Lung (tissue), 12 donors: ENCODE measurements around the gene MPPED1. TPM values are rescaled to one million over a fixed set of nuclear protein-coding genes. Genes with fewer than 3 reads are reported as not detected.

ENCODE experiments used
- ATAC-seq: fragments of 200-7000 bp; cut with Tn5 transposase; one replicate; pipeline ENCODE4 v1.9.1; 2020; ENCODE audit warnings: moderate number of reproducible peaks; ENCODE audit not compliant: insufficient read depth, low FRiP score
- DNase-seq, 3 donors: peaks; one replicate each; pipeline ENCODE4 v3.0.0-alpha.2; 2013 to 2017
- H3K27ac ChIP-seq, 2 donors: one replicate each; pipeline ENCODE4 v1.5.1; 2013; ENCODE audit warnings: mild to moderate bottlenecking in 2 of 2, moderate library complexity in 2 of 2, control low read depth in 1 of 2, inconsistent platforms in 1 of 2, low read depth in 1 of 2, low read length in 1 of 2
- H3K27me3 ChIP-seq, 3 donors: one replicate each; pipeline ENCODE4 v1.5.1; 2013; ENCODE audit warnings: low read length in 2 of 3; ENCODE audit not compliant: control insufficient read depth in 3 of 3, insufficient read depth in 3 of 3
- H3K36me3 ChIP-seq, 4 donors: one replicate each; pipeline ENCODE4 v1.5.1; 2013; ENCODE audit warnings: low read length in 4 of 4, mild to moderate bottlenecking in 1 of 4, moderate library complexity in 1 of 4; ENCODE audit not compliant: control insufficient read depth in 4 of 4, insufficient read depth in 4 of 4
- H3K4me1 ChIP-seq, 5 donors: one replicate each; pipeline ENCODE4 v1.5.1; 2013; ENCODE audit warnings: low read length in 5 of 5, mild to moderate bottlenecking in 2 of 5, moderate library complexity in 1 of 5; ENCODE audit not compliant: control insufficient read depth in 5 of 5, insufficient read depth in 5 of 5
- H3K4me3 ChIP-seq: one replicate; pipeline ENCODE4 v1.5.1; 2013; ENCODE audit warnings: mild to moderate bottlenecking, control low read depth, moderate library complexity
- H3K9ac ChIP-seq, 2 donors: one replicate each; pipeline ENCODE4 v1.5.1; 2013; ENCODE audit warnings: low read length in 2 of 2, control low read depth in 1 of 2; ENCODE audit not compliant: insufficient read depth in 1 of 2
- H3K9me3 ChIP-seq, 4 donors: one replicate each; pipeline ENCODE4 v1.5.1; 2013; ENCODE audit warnings: low read length in 3 of 4, mild to moderate bottlenecking in 1 of 4, moderate library complexity in 1 of 4; ENCODE audit not compliant: control insufficient read depth in 4 of 4, insufficient read depth in 3 of 4
- CTCF ChIP-seq: IDR thresholded peaks from 2 replicates; pipeline ENCODE4 v1.5.1; 2012; ENCODE audit warnings: mild to moderate bottlenecking; ENCODE audit errors: control extremely low read depth, extremely low read depth
- WGBS, 2 donors: extraction: QIAGEN DNeasy Blood & Tissue Kit; methylation state at CpG; one replicate each; pipeline ENCODE4 v1.1.7; 2013; 5-methylcytosine and 5-hydroxymethylcytosine counted together
- polyA plus RNA-seq, 2 donors: library from polyadenylated mRNA; stranded (reverse); fragments of 200-250 nt; gene quantifications; one replicate each; pipeline ENCODE4 v1.2.1, GENCODE V29; 2013
- total RNA-seq, 2 donors: library from RNA; depleted of rRNA in 1 of 2; stranded (reverse); fragments of >200 nt in 1 of 2; gene quantifications; one replicate each; pipeline ENCODE4 v1.2.1, GENCODE V29; 2014 to 2021
- donor health status: control.
- donor health status: control.
- donor health status: Bipolar disorder and iron deficiency.
- donor health status: healthy.
- donor health status: DM: yes; HTN: yes; CAD: no.

The MPPED1 gene
- total and polyA plus RNA-seq, 4 donors: 0.05 to 0.65 TPM; not detected in 2

GRCh38 chr22:43529461-43529860, 117.6 kb downstream of the MPPED1 start:
- 92 to 100% methylated on average over 2 of the region's 2 CpGs for WGBS, 2 donors

GRCh38 chr22:43529934-43530333, 118.1 kb downstream of the MPPED1 start:
- no peak for ATAC-seq

More at GRCh38 chr22:43529461-43529860, 117.6 kb downstream of the MPPED1 start:
- Histone ChIP-seq H3K27me3 (no peaks in the 10 kb centered on the region), H3K9ac (no peak overlapping the region), H3K36me3 (no peaks in the 10 kb centered on the region), H3K4me3 (no peak overlapping the region), H3K4me1 (no peaks in the 10 kb centered on the region), H3K9me3 (peaks cover 0 to 2% (median 0%) of the 10 kb centered on the region in 4 donors), H3K27ac (no peak overlapping the region)
- no peak for ATAC-seq
- TF ChIP-seq CTCF: no peak
- no peak for DNase-seq

GRCh38 chr22:43530349-43531201, 118.8 kb downstream of the MPPED1 start:
- no peak for TF ChIP-seq CTCF
- H3K27ac ChIP-seq: no peak overlapping the region
- ATAC-seq (no peak), DNase-seq (no peak)
- 84 to 91% methylated on average over 34 of the region's 34 CpGs for WGBS, 2 donors
- no peak overlapping the region for H3K4me3 ChIP-seq
- no peaks in the 10 kb centered on the region for H3K4me1 ChIP-seq
- no peak overlapping the region for H3K9ac ChIP-seq
- no peaks in the 10 kb centered on the region for H3K27me3 ChIP-seq
- H3K36me3 ChIP-seq: no peaks in the 10 kb centered on the region
- peaks cover 0 to 2% (median 0%) of the 10 kb centered on the region in 4 donors for H3K9me3 ChIP-seq

More at GRCh38 chr22:43529934-43530333, 118.1 kb downstream of the MPPED1 start:
- H3K4me3 ChIP-seq: no peak overlapping the region
- H3K27me3 ChIP-seq: no peaks in the 10 kb centered on the region
- WGBS, 2 donors: 71 to 74% methylated on average over 9 of the region's 9 CpGs
- H3K36me3 ChIP-seq: no peaks in the 10 kb centered on the region
- H3K9me3 ChIP-seq: peaks cover 0 to 2% (median 0%) of the 10 kb centered on the region in 4 donors
- no peak for TF ChIP-seq CTCF
- H3K27ac ChIP-seq: no peak overlapping the region
- no peak for DNase-seq
- no peaks in the 10 kb centered on the region for H3K4me1 ChIP-seq
- H3K9ac ChIP-seq: no peak overlapping the region
